CD14-positive monocyte (primary cell): ENCODE measurements around the gene UAP1L1. TPM values are rescaled to one million over a fixed set of nuclear protein-coding genes. Genes with fewer than 3 reads are reported as not detected.

Experiments
- DNase-seq, 3 donors: peaks; one replicate each; pipeline ENCODE4 v3.0.0-alpha.2; 2011 to 2022
- H2AFZ ChIP-seq: 2 replicates; pipeline ENCODE4 v1.6.0; 2012; ENCODE audit warnings: mild to moderate bottlenecking, low read depth, low read length, inconsistent platforms; ENCODE audit not compliant: insufficient read depth, poor library complexity, severe bottlenecking
- H3K27ac ChIP-seq, 2 donors: 1 replicate in 1 of 2; 2 replicates in 1 of 2; pipeline ENCODE4 v1.5.1; 2012 to 2013; ENCODE audit warnings: low read length in 2 of 2, control low read depth in 1 of 2, inconsistent platforms in 1 of 2, low read depth in 1 of 2, mild to moderate bottlenecking in 1 of 2
- H3K27me3 ChIP-seq, 2 donors: one replicate each; pipeline versions ENCODE4 v1.6.0 to v1.6.1; 2011 to 2013; ENCODE audit warnings: low read length in 2 of 2; ENCODE audit not compliant: control insufficient read depth in 2 of 2, insufficient read depth in 2 of 2
- H3K36me3 ChIP-seq, 2 donors: replicated peaks in 1 of 2; 1 replicate in 1 of 2; 2 replicates in 1 of 2; pipeline versions ENCODE4 v1.5.1 to v1.6.1; 2012 to 2013; ENCODE audit warnings: low read length in 2 of 2, control low read depth in 1 of 2, inconsistent platforms in 1 of 2, mild to moderate bottlenecking in 1 of 2; ENCODE audit not compliant: insufficient read depth in 2 of 2, control insufficient read depth in 1 of 2
- H3K4me1 ChIP-seq, 2 donors: 1 replicate in 1 of 2; 2 replicates in 1 of 2; pipeline versions ENCODE4 v1.5.1 to v1.6.1; 2012 to 2013; ENCODE audit warnings: low read length in 2 of 2, control low read depth in 1 of 2, inconsistent platforms in 1 of 2, mild to moderate bottlenecking in 1 of 2, moderate library complexity in 1 of 2; ENCODE audit not compliant: insufficient read depth in 2 of 2, control insufficient read depth in 1 of 2
- H3K4me2 ChIP-seq: replicated peaks from 2 replicates; pipeline ENCODE3; 2012; ENCODE audit warnings: low read length, moderate library complexity, mild to moderate bottlenecking; ENCODE audit not compliant: poor library complexity, severe bottlenecking; ENCODE audit errors: extremely low read depth
- H3K4me3 ChIP-seq, 3 experiments: fragments of 200-600 bp in 1 of 3; sonication (generic) in 1 of 3; replicated peaks in 1 of 3; 1 replicate in 2 of 3; 2 replicates in 1 of 3; pipeline ENCODE4 v1.5.1; 2011 to 2013; ENCODE audit warnings: low read length in 3 of 3, mild to moderate bottlenecking in 3 of 3, control low read depth in 2 of 3, low read depth in 2 of 3, inconsistent platforms in 1 of 3, moderate library complexity in 1 of 3
- H3K79me2 ChIP-seq: 2 replicates; pipeline ENCODE4 v1.6.0; 2012; ENCODE audit warnings: mild to moderate bottlenecking, control low read depth, inconsistent platforms, low read length, moderate library complexity; ENCODE audit not compliant: insufficient read depth
- H3K9ac ChIP-seq: 2 replicates; pipeline ENCODE4 v1.6.0; 2017; ENCODE audit warnings: low read length, mild to moderate bottlenecking; ENCODE audit not compliant: insufficient read depth, poor library complexity, severe bottlenecking
- H3K9me3 ChIP-seq, 2 donors: replicated peaks in 1 of 2; 1 replicate in 1 of 2; 2 replicates in 1 of 2; pipeline versions ENCODE4 v1.5.1 to v1.6.1; 2012 to 2013; ENCODE audit warnings: low read length in 2 of 2, control low read depth in 1 of 2; ENCODE audit not compliant: control insufficient read depth in 1 of 2, insufficient read depth in 1 of 2
- H4K20me1 ChIP-seq: 2 replicates; pipeline ENCODE4 v1.6.0; 2012; ENCODE audit warnings: mild to moderate bottlenecking, low read length, control low read depth, moderate library complexity; ENCODE audit not compliant: insufficient read depth
- H3K27ac Mint-ChIP-seq, 7 donors: one replicate each; pipeline ENCODE4 v1.8.0; 2020; ENCODE audit warnings: mild to moderate bottlenecking in 7 of 7, mixed read lengths in 7 of 7, moderate library complexity in 6 of 7, inconsistent platforms in 2 of 7
- H3K27me3 Mint-ChIP-seq, 3 donors: one replicate each; pipeline ENCODE4 v1.8.0; 2021 to 2022; ENCODE audit warnings: low read depth in 3 of 3, mild to moderate bottlenecking in 3 of 3, mixed read lengths in 3 of 3, moderate library complexity in 3 of 3, inconsistent platforms in 1 of 3
- H3K36me3 Mint-ChIP-seq, 2 donors: one replicate each; pipeline ENCODE4 v1.8.0; 2020; ENCODE audit warnings: mixed read lengths in 2 of 2, inconsistent platforms in 1 of 2, mild to moderate bottlenecking in 1 of 2
- H3K4me1 Mint-ChIP-seq: one replicate; pipeline ENCODE4 v1.8.0; 2020; ENCODE audit warnings: mild to moderate bottlenecking, mixed read lengths
- H3K4me3 Mint-ChIP-seq, 2 donors: one replicate each; pipeline ENCODE4 v1.8.0; 2020; ENCODE audit warnings: mild to moderate bottlenecking in 2 of 2, mixed read lengths in 2 of 2, moderate library complexity in 1 of 2
- H3K9me3 Mint-ChIP-seq, 7 donors: one replicate each; pipeline ENCODE4 v1.8.0; 2020 to 2022; ENCODE audit warnings: mixed read lengths in 7 of 7, mild to moderate bottlenecking in 6 of 7, moderate library complexity in 6 of 7, inconsistent platforms in 2 of 7
- CTCF ChIP-seq: fragments of 200-600 bp; IDR thresholded peaks from one replicate; pipeline ENCODE4 v1.8.0; 2022; ENCODE audit warnings: antibody characterized with exemption, mild to moderate bottlenecking
- whole genome bisulfite sequencing: methylation state at CpG from one replicate; pipeline ENCODE4 v1.1.5; 2013; ENCODE audit warnings: missing lambda C conversion rate; ENCODE audit not compliant: insufficient coverage; 5-methylcytosine and 5-hydroxymethylcytosine counted together
- intact Hi-C, 2 donors: fragments of 100-400 bp; cut with micrococcal nuclease; formaldehyde crosslinking; loops; one replicate each; pipeline versions ENCODE4 v1.15.0 to v1.15.1; 2023
- polyA plus RNA-seq, 3 donors: library from polyadenylated mRNA; depleted of rRNA in 1 of 3; unstranded in 2 of 3; stranded (reverse) in 1 of 3; fragments of 300-500 nt in 2 of 3; fragments of >200 nt in 1 of 3; fragmentation: Illumina TruSeq in 2 of 3; gene quantifications; 1 replicate in 2 of 3; 2 replicates in 1 of 3; pipeline ENCODE4 v1.2.3, GENCODE V29; 2012 to 2021

The UAP1L1 gene
- polyA plus RNA-seq, 3 donors, result 5.7 to 16.7 (median 14.8) TPM

GRCh38 chr9:137046088-137046787 is 31.1 kb upstream of the UAP1L1 start, which contains the start of gene NPDC1:
Gene NPDC1, minus strand, starts transcription at chr9:137046177. Its CDS starts 188 bp downstream, at chr9:137045989.
- H3K4me1 ChIP-seq, result peaks cover 18 to 30% of the 10 kb centered on the region in 2 donors
- intact Hi-C loops, result no loop called here
- H3K9ac ChIP-seq, result no peak within 1 kb of the TSS
- peaks cover 0 to 13% of the 10 kb centered on the region in 2 donors for H3K9me3 ChIP-seq
- Mint-ChIP-seq H3K36me3 (peaks cover 1 to 4% of the 10 kb centered on the region in 2 donors), H3K9me3 (peaks cover 0 to 10% (median 2%) of the 10 kb centered on the region in 7 donors), H3K27me3 (peaks cover 63 to 79% (median 78%) of the 10 kb centered on the region in 3 donors), H3K4me1 (peaks cover 13% of the 10 kb centered on the region), H3K27ac (peak within 1 kb of the TSS in 1 of 7 donors; percentile 18), H3K4me3 (peak within 1 kb of the TSS; percentile 52 to 85)
- no peaks in the 10 kb centered on the region for H3K79me2 ChIP-seq
- H3K27ac ChIP-seq, result no peak within 1 kb of the TSS
- H2AFZ ChIP-seq, result peak within 1 kb of the TSS; percentile 50
- TF ChIP-seq CTCF, result peak; percentile 99
- H3K27me3 ChIP-seq, result peaks cover 23 to 74% of the 10 kb centered on the region in 2 donors
- H3K4me3 ChIP-seq, result peak within 1 kb of the TSS; percentile 2 to 66 (median 7)
- peaks cover 10% of the 10 kb centered on the region for H4K20me1 ChIP-seq
- peak; percentile 56 to 68 (median 65) for DNase-seq
- peak within 1 kb of the TSS; percentile 76 for H3K4me2 ChIP-seq
- under 1% methylated on average over 56 of the region's 57 CpGs for WGBS
- H3K36me3 ChIP-seq, result no peaks in the 10 kb centered on the region

- no peak overlapping the region for H2AFZ ChIP-seq
- Mint-ChIP-seq H3K27ac (no peak overlapping the region), H3K36me3 (peaks cover 1 to 4% of the 10 kb centered on the region in 2 donors), H3K27me3 (peaks cover 65 to 97% (median 84%) of the 10 kb centered on the region in 3 donors), H3K4me1 (peaks cover 17% of the 10 kb centered on the region), H3K4me3 (peak overlapping the region in 1 of 2 donors; percentile 80), H3K9me3 (peaks cover 0 to 10% (median 2%) of the 10 kb centered on the region in 7 donors)
- peaks cover 35 to 87% of the 10 kb centered on the region in 2 donors for H3K27me3 ChIP-seq
- H3K4me2 ChIP-seq, result no peak overlapping the region
- TF ChIP-seq CTCF, result no peak
- intact Hi-C loops, result no loop called here
- H4K20me1 ChIP-seq, result peaks cover 9% of the 10 kb centered on the region
- H3K36me3 ChIP-seq, result no peaks in the 10 kb centered on the region
- 36% methylated on average over 61 of the region's 72 CpGs for WGBS
- no peak overlapping the region for H3K4me3 ChIP-seq
- no peaks in the 10 kb centered on the region for H3K79me2 ChIP-seq
- peaks cover 0 to 18% of the 10 kb centered on the region in 2 donors for H3K9me3 ChIP-seq
- no peak for DNase-seq
- no peak overlapping the region for H3K27ac ChIP-seq
- H3K9ac ChIP-seq, result no peak overlapping the region
- peaks cover 18 to 37% of the 10 kb centered on the region in 2 donors for H3K4me1 ChIP-seq
These were observed 28.4 kb upstream of the UAP1L1 start for GRCh38 chr9:137048655-137049543.
